ENCODE measurements around the gene TTC33.
"Not testable (repeated sequence)": the region's sequence is repeated elsewhere in the genome, so short reads cannot be mapped to it uniquely, and the experiment has no call there.

The TTC33 gene

DNA sequence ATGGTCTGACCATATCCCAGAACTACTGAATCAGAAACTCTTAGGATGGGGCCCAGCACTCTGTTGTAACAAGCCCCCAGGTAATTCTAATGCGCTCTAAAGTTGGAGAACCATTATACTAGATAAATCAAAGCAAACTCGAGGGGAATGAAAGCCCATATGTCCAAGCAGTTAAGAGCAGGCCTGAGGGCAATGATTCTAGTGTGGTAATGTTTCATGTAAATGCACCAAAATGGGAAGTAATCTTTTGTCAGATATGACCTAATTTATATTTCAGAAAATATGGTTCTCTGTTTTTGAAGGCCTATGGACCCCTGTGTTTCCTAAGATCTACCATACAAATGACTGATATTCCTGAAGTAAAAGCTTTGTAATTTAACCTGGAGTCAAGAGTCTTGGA is 184.0 kb downstream of the TTC33 start:
- no peak for DNase-seq (ENCODE audit: low read depth)

DNA sequence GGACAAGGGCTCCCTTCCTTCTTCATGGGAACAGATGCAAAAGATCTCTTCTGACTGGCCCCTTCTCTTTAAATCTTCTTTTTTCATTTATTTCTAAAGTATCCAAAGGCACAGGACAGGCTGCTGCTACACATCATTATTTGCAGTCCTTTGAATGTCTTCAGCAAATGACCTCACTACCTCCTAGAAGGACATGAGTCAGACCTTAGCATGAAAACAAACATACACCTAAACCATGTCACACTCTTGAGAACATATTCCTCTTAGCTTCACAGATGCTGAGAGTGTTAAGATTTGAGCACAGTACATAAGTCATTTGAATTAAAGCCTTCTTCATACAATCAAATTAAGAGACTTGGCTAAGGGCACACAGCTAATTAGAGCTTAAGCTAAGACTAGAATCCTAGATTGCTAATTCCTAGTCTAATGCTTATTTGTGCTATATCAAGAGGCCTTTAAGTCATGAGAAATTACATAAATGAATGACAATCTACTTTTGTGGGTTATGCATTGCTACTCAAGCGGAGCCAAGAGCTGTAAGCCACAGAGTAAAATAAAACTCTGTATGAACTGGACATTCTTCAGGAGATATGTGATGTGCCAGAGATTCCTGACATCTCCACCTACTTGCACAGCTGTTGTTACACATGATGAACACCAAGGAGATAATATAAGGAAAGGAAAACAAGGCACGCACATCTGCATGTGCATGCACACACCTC is 185.2 kb downstream of the TTC33 start:
- DNase-seq (ENCODE audit: low read depth) = peak; percentile 81

DNA sequence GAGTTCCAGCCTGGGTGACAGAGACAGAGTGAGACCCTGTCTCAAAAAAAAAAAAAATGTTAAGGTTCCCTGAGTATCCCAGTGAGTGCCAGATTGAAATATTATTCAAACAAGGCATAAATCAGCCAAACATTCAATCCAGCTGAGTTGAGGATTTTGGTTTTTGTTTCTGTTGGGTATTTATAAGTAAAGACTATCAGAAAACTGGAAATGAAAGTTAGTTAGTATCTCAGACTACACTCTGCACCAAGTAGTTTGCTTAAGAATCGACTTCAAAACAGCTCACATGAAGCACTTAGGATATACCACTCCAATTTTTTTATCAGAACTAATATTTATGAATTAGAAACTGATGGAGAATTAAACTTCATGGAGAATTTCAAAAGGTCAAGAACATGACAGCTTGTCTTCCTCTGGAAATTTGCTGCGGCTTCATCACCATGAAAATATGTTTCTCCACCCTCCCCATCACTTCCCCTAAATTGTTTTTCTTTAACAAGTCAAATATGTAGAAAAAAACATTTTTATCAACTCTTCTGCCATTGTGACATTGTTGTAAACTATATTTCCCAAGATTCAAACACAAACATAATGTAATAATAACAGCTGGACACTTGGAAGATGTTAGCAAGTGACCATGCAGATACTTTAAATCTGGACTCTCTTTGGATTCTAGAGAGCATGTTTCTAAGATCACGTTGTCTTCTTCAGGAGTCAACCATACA is 186.1 kb downstream of the TTC33 start:
- peak; percentile 9 for DNase-seq (ENCODE audit: low read depth)

DNA sequence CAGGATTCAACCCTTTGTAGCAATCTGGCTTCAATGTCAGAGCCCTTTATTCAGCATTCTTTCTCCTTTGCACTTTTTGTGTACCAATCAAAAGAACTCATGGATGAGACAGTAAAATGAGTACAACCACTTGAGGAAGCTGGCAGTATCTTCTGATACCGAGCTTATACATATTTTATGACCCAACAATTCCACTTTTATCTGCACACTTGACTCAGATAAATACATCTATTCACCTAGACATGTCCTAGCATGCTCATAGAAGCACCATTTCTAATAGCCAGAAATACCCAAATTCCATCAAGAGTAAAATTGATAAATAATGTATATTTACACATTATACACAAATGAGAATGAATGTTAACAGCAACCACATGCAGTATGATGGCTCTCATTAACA is 187.2 kb downstream of the TTC33 start:
- no peak for DNase-seq (ENCODE audit: low read depth)

DNA sequence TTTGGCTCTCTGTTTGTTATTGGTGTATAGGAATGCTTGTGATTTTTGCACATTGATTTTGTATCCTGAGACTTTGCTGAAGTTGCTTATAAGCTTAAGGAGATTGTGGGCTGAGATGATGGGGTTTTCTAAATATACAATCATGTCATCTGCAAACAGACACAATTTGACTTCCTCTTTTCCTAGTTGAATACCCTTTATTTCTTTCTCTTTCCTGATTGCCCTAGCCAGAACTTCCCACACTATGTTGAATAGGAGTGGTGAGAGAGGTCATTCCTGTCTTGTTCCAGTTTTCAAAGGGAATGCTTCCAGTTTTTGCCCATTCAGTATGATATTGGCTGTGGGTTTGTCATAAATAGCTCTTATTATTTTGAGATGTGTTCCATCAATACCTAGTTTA is 192.6 kb downstream of the TTC33 start:
- not testable (repeated sequence) for DNase-seq (ENCODE audit: low read depth)

DNA sequence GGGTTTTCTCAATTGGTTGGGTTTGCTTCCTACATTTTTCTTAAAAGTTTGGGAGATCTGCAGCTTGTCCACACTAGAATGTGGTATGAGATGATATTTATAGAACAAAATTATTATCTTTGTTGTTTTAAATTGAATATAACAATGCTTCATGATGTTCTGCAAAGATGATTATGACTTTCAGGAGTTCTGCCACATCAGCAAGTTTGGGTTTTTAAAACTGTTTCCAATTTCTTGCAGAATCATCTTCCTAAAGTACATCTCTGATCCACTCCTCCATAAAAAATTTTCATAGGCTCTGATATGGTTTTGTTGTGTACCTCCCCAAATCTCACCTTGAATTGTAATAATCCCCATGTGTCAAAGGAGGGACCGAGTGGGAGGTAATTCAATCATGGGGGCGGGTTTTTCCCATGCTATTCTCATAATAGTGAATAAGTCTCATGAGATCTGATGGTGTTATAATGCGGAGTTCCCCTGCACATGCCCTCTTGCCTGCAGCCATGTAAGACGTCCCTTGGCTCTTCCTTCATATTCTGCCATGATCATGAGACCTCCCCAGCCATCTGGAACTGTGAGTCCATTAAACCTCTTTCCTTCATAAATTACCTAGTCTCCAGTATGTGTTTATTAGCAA is 195.2 kb downstream of the TTC33 start:
- DNase-seq (ENCODE audit: low read depth) = no peak

DNA sequence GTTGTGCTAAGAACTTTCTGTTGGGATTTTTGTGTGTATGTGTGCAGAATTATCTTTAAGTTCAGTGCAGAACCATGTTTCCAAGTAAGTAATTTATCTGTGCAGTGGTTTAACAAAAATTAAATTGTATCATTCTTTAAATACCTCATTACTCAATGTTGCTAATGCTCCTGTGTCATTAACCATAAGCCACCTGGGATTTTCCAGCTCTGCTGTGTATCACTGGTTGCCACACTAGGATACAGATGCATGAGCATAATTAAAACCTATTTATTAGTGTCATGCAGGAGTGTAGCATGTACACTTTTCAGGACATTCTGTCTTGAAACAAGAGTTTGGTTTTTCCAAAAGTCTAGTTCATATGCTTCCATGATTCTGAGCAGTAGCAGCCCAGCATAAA is 196.5 kb downstream of the TTC33 start:
- DNase-seq (ENCODE audit: low read depth) = no peak

DNA sequence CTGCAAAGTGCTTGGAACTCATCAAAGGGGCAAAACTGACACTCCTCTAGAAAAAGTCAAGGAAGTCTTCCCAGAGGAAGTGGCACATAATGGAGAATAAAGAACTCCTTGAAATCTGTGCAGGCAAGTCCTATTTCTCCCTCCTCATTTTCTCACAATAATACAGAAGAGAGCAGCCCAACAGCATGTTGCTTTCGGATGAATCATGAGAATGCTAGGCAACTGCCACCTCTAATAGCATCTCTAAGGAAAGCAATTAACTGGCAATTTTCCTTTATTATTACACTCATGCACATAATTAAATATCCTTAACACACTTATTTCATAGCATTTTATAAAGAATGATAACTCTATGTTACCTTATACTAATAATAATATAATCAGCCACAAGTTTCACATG is 198.3 kb downstream of the TTC33 start:
- DNase-seq (ENCODE audit: low read depth) = no peak

DNA sequence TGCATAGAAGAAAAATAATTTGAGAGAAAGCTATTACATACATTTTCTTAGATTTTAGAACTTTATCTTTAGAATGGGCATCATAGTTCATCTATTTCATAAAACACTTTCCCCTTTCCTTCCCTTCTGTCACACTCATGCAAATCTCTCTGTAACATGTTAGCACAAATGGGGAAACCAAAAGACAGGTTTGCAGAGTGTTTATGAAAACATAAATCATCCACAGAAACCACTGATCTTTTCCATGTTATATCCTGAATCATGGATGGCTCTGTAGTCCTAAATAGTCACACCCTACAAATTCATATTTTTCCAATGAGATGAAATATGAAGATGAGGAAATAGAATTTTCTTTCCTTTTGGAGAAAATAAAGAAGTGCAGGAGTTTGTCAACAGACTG is 198.9 kb downstream of the TTC33 start:
- DNase-seq (ENCODE audit: low read depth) = no peak

DNA sequence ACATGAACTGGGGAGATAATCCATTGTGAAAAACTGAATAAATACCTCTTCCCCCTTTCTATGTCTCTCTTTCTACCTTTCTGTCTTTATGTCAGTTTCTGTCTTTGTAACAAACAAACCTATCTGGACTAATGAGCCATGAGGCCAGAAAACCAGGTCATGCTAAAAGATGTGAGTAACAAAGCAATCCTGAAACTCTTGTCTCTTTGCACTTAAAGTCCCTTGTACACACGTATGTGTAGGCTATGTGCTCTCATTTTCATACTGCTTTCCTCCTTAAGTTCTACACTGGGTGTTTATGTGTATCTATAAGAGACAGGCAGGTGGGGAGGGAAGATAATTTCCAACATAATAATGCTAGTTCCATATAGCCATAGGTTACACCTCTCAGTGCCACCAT is 199.9 kb downstream of the TTC33 start:
- DNase-seq (ENCODE audit: low read depth) = no peak

DNA sequence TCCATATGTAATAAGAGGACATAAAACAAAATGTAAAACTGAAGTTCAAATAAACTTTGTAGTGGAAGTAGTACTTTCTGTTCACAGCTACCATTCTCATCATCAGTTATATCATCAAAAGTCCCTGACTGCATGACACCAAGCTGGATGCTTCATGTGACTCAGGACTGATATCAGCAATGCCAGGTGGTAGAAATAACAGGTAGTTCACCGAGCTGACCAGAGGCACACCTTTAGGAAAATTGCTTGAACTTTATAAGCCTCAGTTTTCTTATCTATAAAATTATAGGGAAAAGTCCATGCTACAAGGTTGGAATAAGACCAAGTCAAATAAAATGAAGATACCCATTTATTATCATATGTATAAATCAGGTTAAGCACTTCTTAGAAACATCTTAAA is 200.9 kb downstream of the TTC33 start:
- DNase-seq (ENCODE audit: low read depth) = no peak

DNA sequence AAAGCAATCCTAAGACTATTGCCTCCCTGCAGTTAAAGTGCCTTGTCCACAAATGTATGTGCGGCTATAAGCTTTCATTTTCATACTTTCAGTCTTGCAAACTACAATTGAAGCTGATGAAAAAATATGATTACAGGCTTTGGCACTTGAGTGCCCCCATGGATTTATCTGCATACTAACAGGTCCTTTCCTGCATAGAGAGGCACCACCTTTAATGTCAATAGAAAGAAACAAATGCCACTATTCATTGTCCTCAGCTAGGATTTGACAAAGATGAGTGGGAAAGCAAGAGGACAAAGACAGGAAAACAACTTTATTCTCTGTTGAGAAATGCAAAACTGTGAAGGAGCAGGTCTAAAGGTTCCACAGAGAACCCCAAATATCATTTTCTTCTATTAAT is 201.7 kb downstream of the TTC33 start:
- DNase-seq (ENCODE audit: low read depth) = no peak

DNA sequence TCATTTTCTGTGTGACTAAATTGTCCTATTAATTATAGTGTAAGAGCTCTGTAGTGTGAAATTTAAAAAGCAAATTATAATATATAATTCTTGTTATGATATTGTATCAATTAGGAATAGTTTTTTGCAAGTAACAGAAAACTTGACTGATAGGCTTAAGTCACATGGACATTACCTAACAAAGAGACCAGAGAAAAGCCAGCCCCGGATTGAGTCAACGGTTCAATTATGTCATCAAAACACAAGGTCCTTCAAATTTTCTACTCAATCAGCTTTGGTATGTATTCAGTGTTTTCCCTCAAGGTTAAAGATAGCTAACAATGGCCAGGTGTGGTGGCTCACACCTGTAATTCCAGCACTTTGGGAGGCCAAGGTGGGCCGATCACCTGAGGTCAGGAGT is 202.8 kb downstream of the TTC33 start:
- peak; percentile 35 for DNase-seq (ENCODE audit: low read depth)

DNA sequence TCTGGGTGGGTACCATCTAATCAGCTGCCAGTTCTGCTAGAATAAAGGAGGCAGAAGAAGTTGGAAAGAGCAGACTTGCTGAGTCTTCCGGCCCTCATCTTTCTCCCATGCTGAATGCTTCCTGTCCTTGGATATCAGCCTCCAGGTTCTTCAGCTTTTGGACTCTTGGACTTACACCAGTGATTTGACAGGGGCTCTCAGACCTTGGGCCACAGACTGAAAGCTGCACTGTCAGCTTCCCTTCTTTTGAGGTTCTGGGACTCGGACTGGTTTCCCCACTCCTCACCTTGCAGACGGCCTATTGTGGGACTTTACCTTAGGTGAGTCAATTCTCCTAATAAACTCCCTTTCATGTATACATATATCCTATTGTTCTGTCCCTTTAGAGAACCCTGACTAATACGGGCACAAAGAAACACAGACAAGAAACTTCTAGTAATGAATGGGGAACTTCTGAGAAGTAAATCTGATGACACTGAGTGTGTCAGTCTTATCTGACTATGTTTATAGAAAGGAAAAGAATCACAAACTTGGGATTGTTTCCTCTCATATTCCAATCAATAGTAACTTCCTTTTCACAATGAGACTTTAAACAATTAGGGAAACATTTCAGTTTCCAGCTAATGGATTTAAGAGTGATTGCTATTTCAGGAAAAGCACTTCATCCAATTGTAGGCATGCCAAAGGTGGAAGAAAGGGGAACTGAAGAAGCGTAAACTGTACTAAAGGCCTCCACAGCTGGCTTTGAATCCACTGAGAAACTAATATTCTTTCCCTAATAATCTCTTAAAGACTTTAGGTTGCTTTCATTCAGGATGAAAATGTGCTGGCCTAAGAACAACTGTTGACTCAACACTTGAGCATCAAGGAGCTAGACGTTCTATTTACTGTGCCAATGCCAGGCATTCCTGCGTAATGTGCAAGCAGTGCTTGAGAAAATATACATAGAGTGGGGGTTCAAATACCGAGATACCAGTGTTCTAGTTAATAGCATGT is 204.0 kb downstream of the TTC33 start:
- peak; percentile 98 for DNase-seq (ENCODE audit: low read depth)

DNA sequence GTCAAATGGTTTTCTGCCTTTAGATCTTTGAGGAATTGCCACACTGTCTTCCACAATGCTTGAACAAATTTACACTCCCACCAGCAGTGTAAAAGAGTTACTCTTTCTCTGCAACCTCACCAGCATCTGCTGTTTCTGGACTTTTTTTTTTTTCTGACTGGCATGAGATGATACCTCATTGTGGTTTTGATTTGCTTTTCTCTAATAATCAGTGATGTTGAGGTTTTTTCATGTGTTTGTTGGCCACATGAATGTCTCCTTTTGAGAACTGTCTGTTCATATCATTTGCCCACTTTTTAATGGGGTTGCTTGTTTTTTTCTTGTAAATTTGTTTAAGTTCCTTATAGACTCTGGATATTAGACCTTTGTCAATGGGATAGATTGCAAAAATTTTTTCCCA is 205.3 kb downstream of the TTC33 start:
- no peak for DNase-seq (ENCODE audit: low read depth)

DNA sequence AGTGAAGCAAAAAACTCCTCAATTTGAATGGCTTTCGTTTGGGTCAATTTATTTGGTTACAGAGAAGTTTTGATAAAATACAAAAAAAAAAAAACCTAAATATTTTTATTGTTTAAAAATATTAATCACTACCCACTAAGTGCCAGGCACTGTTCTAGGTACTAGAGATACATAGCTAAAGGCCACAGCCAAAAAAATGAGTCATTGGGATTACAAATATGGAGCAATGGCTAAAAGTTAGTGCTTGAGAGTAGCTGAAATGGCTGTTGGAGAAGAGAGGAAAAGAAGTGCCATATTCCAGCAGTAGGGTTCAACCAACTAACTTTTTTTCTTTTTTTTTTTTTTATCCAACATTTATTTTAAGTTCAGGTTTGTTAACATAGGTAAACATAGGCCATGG is 206.1 kb downstream of the TTC33 start:
- DNase-seq (ENCODE audit: low read depth) = peak; percentile 40

DNA sequence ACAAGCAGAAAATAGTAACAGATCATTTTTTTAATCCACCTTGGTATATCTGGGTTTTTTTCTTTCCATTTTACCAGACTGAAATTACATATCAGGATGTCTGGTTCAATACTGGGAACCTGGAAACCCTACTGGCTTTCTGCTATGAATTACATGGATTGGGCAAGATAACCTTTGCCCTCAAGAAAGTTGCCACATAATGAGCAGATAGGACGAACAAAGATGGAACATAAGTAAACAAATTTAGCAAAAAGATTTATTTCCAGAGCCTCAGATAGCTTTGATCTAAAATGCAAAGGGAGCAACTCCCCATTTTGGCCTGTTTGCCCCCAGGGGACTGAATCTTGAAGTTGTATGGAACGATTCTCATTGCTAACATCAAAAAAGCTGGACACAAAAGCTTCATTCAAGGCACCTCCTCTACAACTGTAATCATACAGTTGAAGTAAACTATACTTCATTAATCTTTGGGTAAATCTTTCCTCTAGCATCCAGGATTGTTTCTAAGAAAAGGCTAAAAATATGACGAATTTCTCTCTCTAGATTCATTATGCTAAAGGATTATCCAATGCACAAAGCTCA is 207.7 kb downstream of the TTC33 start:
- no peak for DNase-seq (ENCODE audit: low read depth)

DNA sequence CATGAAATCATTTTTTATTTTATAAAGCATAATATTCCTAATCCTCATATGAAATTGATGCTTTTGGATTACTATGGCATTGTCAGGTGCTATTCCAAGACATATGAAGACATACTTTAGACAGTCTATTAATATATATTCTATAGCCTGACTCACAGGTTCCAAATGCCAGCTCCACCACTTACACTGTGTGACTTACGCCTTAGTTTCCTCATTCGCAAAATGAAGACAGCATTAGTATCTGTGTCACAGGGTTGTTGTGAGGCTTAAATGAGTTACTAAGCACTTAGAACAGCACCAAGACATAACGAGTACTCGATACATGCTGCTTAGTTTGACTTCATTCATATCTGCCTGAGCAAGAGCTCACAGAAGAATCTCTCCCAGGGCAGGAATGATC is 208.2 kb downstream of the TTC33 start:
- DNase-seq (ENCODE audit: low read depth) = no peak

DNA sequence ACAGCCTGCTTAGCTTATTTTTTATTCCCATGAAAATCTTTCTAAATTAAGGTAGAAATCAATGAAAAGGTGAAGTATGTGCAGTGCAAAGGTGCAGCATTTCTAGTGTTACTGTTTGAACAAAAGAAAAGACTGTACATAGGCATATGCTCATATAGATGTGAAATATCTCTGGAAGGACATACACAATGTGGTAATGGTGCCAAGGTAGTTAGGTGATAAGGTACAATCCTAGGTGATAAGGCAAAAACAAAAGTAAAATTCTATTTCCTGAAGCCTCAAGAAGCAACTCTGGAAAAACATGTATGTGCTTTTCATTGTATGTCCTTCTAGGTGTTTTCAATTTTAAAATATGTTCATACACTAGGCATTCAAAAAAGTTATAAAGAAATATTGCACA is 215.5 kb downstream of the TTC33 start:
- no peak for DNase-seq (ENCODE audit: low read depth)

DNA sequence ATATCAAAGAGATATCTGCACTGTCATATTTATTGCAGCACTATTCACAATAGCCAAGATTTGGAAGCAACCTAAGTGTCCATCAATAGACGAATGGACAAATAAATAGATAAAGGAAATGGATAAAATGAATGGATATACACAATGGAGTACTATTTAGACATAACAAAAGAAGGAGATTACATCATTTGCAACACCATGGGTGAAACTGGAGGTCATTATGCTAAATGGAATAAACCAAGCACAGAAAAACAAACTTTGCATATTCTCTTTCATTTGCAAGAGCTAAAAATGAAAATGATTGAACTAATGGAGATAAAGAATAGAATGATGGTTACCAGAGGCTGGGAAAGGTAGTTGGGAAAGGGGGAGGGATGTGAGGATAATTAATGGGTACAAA is 231.1 kb downstream of the TTC33 start:
- no peak for DNase-seq (ENCODE audit: low read depth)

DNA sequence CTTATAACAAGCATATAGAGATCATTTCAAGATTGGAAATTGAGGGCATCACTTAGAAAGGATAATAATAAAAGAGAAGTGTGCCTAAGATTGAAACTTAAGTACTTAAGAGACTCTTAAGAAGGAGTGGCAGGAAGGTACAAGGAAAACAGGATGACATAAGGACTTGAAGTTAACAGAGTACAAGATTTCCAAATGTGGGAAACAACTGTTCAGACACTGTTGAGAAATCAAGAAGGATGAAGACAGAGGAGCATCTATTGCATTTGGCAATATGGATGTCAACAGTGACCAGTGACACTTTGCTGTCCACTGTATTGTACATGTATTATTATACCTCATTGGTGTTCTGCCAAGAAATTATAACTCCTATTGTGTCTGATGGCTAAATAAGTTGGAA is 233.8 kb downstream of the TTC33 start:
- no peak for DNase-seq (ENCODE audit: low read depth)

All from ELR (cell line).